HS-5 (cell line): Measurements from ENCODE around the gene PBX2.

Source experiments
- DNase-seq: peaks from one replicate; pipeline ENCODE4 v3.0.0-alpha.2; 2012; ENCODE audit warnings: low read depth

The PBX2 gene

DNA sequence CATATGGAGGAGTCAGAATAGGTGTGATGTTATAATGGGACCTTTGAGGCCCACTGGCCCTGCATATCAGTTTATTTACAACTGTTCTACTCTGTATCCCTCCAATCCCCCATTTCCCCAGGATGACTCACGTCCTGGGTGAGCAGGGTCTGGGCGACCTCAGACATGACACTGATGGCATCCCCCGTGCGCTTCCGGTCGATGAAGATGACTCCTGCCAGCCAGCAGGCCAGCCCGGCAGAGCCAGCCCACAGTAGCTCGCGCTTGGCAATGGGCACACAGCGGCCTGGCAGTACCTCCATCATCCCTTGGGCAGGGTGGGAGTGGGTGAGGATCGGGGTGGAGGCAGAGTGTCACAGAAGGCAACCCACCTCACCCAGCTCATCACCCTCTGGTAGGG is 19.7 kb downstream of the PBX2 start:
- no peak for DNase-seq

DNA sequence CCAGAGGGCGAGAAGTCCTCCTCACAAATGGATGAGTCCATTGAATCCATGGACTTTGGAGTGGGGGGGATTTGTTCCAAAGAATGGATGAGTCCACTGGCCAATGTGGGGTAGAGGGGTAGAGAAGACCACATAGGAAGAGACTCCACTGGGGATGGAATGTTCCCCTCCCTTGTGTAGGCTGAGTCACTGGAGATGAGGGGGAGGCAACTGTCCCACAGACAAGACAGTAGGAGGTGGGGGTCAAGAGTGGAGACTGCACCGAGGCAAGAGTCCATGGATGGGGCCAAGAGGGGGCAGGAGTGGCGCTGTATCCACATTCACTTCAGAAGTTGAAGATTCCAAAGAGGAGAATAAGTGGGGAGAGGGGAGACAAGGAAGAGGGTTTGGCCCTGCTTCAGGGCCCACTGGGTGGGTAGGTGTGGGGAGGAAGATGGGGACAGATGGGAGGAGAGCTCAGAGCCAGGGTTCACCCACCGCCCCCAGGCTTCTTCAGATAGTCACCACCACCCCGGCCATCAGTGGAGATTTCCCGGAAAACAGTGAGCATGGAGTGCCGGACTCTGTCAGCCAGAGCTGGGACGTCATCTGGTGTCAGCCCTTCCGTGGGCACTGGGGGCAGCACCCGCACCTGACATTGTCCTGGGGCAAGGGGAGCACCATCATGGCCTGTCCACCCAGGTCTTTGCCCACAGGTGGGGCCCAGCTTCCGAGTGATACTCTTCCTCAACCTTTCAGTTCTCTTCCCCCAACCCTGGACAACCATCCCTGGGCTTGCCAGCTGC is 21.0 kb downstream of the PBX2 start:
- no peak for DNase-seq

GRCh38 chr6:32168350-32168749 is 21.7 kb downstream of the PBX2 start:
- DNase-seq = no peak

- no peak for DNase-seq
Measured at GRCh38 chr6:32167761-32168262, 22.2 kb downstream of the PBX2 start.

- DNase-seq = no peak
Measured at GRCh38 chr6:32167154-32167760, 22.7 kb downstream of the PBX2 start.

DNA sequence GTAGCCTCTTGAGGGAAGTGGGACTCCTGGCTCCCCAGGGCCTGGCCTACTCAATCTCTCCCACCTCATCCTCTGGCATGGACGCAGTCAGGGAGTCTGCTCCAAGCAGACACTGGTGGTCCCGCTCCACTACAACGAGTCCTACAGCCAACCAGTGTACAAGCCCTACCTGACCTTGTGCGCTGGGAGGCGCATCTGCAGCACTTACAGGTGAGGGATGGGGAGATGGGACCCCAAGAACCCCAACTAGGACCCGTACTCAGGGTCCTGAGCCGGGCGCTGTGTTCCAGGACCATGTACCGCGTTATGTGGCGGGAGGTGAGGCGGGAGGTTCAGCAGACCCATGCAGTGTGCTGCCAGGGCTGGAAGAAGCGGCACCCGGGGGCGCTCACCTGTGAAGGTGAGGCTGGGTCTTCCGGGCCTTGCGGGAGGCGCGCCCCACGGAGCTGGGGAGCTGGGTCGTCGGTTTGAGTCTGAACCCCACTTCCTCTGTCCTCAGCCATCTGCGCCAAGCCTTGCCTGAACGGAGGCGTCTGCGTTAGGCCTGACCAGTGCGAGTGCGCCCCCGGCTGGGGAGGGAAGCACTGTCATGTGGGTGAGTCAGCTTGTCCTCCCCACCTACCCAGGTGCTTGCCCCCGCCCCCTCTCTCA is 23.5 kb downstream of the PBX2 start:
- DNase-seq = no peak

GRCh38 chr6:32164295-32164694 is 25.7 kb downstream of the PBX2 start, which contains the start of gene EGFL8:
Gene EGFL8, plus strand, starts transcription at chr6:32164595. Its CDS starts 1,571 bp downstream, at chr6:32166166.
- DNase-seq = no peak

- DNase-seq = no peak
Measured at GRCh38 chr6:32163559-32164258, 26.3 kb downstream of the PBX2 start.

DNA sequence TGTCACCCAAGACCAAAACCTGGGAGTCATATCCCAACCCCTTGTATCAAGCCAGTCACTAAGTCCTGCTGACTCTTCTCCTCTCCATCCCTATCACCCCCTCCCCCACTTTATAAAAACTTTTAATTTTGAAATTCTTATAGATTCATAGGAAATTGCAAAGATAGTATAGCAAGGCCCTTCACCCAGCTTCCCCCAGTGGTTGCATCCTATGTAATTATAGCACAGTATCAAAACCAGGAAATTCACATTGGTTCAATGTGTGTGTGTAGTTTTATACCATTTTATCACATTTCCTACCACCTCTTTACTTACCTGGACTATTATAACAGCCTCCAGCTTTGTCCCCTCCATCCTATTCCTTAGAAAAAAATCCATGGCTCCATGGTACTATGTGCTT is 31.9 kb downstream of the PBX2 start:
- no peak for DNase-seq

- DNase-seq = no peak
Measured at GRCh38 chr6:32156891-32157290, 33.1 kb downstream of the PBX2 start.

DNA sequence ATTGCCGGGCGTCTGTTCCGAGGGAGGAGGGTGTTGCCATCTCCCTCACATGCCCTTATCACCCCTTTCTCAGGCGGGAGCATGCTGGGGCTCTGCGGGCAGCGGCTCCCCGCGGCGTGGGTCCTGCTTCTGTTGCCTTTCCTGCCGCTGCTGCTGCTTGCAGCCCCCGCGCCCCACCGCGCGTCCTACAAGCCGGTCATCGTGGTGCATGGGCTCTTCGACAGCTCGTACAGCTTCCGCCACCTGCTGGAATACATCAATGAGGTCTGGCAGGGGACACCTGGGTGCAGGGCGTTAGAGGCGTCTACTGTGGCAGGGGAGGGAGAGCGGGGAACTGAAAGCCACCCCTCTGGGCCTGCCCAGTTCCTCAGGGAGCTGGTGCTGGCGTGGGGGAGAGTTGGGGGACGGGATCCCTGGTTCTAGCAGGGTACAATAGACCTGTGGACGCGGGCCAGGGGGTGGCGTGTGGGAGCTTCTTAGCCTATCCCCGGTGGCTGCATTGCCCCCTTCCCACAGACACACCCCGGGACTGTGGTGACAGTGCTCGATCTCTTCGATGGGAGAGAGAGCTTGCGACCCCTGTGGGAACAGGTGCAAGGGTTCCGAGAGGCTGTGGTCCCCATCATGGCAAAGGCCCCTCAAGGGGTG is 35.4 kb downstream of the PBX2 start:
- no peak for DNase-seq

DNA sequence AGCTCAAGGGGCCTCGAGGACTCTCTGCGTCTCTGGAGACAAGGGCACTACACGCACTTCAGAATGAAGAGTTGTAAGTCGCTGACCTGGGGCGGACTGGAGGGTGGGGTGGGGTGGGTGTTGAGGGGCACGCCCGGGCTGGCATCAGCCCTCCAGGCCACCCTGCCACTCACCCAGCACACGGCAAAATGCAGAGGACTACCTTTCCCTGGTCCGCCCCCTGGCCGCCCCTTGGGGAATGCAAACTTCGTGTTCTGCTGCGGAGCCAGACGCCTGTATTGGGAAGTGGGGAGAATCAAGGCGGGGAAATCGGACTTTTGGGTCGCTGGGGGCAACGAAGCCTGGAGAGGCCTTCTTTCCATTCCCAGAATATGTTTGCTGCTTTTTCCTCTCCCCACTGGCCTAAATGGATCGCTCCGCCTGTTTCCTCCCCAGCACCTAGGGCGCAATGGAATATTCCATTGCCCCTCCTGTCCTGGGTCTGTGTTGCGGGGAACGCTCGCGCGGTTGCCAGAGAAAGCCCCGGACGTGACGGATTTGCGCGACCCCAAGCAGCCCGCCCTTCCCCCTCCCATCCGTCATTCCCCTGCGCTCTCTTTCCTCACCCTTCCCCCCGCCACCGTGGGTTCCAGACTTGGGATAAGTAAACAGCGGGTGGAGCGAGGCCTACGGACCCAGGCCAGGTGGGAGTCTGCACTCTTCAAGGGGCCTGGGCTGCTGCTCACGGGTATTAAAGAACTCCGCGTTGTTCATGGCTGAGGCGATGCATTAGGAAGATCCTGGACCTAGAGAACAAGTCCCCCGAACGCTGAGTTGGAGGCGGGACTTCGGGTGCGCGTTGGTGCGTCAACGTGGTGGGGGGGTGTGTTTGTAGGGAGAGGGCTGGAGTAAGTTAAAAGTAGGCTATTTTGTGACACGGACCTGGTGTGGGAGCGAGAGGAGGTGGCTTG is 36.2 kb downstream of the PBX2 start, which contains the start of gene PPT2:
Gene PPT2 (plus strand): TSS at position 578 of the 950 bp plus-strand sequence. CDS start 454 bp downstream, outside the sequence.
- DNase-seq = peak; percentile 73

DNA sequence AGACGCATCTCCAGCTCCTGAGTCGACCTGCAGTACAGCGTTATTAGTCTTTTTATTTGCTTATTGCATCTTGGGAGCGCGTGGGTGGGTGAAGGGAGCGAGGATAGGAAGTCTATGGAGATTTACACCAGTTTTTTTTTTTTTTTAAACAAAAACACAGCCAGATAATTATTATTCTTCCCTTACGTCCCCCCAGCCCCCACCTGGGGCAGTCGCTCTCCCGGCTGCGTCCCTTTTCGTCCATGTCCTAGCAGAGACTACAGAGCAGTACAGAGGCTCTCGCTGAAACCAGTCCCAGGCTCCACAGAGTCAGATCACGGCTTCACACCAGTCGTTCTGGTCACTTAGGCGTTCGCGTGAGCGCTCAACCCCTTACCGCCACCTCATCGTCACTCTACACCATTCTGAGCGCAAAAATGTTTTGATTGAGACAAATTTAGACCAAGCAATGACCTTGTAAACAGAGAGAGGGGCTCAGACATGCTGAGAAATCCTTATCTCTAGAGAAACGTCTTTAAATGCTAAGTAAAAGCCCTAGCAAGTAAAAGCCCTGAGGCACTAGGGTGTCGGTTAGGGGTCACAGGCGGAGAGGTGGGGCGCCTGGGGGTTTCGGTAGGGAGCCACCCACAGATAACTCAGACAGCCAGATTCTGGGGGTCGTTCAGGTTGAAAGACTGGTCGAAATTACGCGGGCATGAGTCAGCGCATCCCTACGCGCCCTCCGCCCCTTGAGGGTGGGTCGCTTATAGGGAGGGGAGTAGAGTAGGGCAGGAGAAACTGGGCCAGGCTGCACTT is 37.0 kb downstream of the PBX2 start:
- no peak for DNase-seq

- no peak for DNase-seq
Measured at GRCh38 chr6:32151863-32152768, 37.9 kb downstream of the PBX2 start, which contains the start of gene PRRT1. Gene PRRT1, minus strand, starts transcription at chr6:32151939. Its CDS starts 112 bp downstream, at chr6:32151827.

DNA sequence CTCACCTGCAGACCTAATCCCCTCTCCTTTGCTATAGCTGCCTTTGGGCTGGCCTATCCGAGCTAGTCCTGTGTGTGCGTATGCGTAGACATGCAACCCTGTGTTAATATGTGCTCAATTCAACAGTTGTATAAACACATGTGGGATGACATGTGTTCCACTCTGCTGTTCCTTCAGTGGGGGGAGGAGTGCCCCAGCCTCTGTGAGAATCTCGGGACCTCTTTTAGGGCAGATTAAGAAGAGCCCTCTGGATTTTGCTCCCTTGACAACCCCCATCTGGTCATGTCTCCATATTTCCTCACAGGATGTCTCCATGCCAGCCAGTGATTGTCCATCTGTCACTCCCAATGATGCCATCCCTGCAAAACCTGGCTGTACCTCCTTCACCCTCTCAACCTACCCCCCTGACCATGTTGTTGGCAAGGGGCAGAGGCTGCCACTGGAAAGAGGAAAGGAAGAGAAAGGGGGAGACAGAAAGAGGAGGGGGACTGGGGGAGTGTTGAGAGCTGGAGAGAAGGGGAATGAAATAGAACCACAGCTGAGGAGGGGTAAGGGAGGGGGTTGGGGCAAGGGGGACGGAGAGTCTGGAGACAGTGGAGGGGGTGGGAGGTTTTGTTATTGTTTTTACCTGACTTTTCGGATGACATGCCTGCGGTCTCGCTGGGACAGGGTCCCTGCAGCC is 38.7 kb downstream of the PBX2 start:
- no peak for DNase-seq

DNA sequence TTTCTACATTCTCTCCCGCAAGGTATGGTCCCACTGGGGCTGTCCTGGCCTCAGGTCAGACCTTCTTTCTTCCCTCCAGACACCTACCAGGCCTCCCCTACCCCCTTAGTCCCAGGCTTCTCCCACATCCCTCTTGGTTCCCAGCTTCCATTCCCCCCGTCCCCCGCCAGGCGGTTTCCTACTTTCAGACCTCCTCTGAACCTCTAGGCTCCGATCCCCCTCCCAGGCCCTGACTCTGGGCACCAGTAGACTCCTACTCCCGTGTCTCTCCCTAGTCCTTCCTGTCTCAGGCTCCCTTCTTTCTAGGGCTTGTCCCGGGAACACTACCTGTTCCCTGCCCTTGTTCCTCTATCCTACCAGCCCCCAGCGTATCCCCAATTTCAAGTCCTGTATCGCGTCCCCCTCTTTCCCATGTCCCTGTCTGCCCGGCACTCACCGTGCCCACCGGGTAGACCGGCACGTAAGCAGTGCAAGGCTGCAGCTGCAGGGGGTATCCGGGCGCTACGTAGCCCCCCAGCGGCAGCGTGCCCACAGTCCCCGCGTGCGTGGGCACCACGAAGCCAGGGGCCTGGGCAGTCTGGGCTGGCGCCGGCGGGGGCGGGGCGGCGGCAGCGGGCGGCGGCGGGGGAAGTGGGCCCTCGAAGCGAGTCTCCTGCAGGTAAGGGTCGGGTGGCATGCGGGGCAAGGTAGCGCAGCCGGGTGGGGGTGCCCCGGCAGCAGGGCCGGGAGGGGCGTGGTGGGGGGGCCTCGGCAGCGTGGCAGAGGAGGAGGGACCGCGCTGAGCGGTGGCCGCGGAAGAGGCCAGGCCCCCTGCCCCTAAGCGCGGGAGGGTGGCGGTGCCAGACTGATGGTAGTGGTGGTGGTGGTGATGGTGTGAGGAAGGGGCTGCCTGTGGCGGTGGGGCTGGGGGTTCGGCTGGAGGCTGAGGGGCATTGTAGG is 39.8 kb downstream of the PBX2 start:
- no peak for DNase-seq
